Activated CD8-positive, alpha-beta T cell treated with anti-CD3 and anti-CD28 coated beads for 36 hours (primary cell): ENCODE results near the gene UQCRC1. TPM values are rescaled to one million over a fixed set of nuclear protein-coding genes. Genes with fewer than 3 reads are reported as not detected.
A peak's percentile ranks its signal among the peaks of the same experiment; 100 is the strongest.

Experiments
- ATAC-seq: fragments of 200-7000 bp; cut with Tn5 transposase; one replicate; pipeline ENCODE4 v1.10.0; 2021; ENCODE audit warnings: mild to moderate bottlenecking, moderate library complexity
- CTCF ChIA-PET: fragments of 350-600 bp; sonication (Branson Sonifier 250); formaldehyde crosslinking; loops from one replicate; lab custom pipeline; 2021; ENCODE audit warnings: antibody characterized with exemption; lab: Charles Lee
- POLR2A ChIA-PET: fragments of 350-600 bp; sonication (Branson Sonifier 250); formaldehyde crosslinking; loops from one replicate; lab custom pipeline; 2021; ENCODE audit warnings: antibody characterized with exemption; lab: Charles Lee
- DNase-seq: peaks from one replicate; pipeline ENCODE4 v3.0.0-alpha.2; 2020
- H3K27ac Mint-ChIP-seq: one replicate; pipeline ENCODE4 v1.8.0; 2021; ENCODE audit warnings: mild to moderate bottlenecking, mixed read lengths
- H3K27me3 Mint-ChIP-seq: one replicate; pipeline ENCODE4 v1.8.0; 2021; ENCODE audit warnings: mixed read lengths
- H3K36me3 Mint-ChIP-seq: one replicate; pipeline ENCODE4 v1.8.0; 2021; ENCODE audit warnings: low read depth, mixed read lengths
- H3K4me1 Mint-ChIP-seq: one replicate; pipeline ENCODE4 v1.8.0; 2021; ENCODE audit warnings: low read depth, mixed read lengths
- H3K4me3 Mint-ChIP-seq: one replicate; pipeline ENCODE4 v1.8.0; 2021; ENCODE audit warnings: mild to moderate bottlenecking, moderate library complexity, mixed read lengths
- H3K9me3 Mint-ChIP-seq: one replicate; pipeline ENCODE4 v1.8.0; 2021; ENCODE audit warnings: mixed read lengths
- CTCF ChIP-seq: fragments of 200-600 bp; IDR thresholded peaks from one replicate; pipeline ENCODE4 v1.8.0; 2022; ENCODE audit warnings: antibody characterized with exemption, mild to moderate bottlenecking
- intact Hi-C: fragments of 100-400 bp; cut with micrococcal nuclease; formaldehyde crosslinking; loops from one replicate; pipeline ENCODE4 v1.10.0; 2022
- total RNA-seq, 2 experiments: library from RNA; stranded (reverse); gene quantifications; one replicate each; pipeline ENCODE4 v1.2.3, GENCODE V29; 2021

UQCRC1 gene
- total RNA-seq, 2 experiments from 2014 or later = 240 to 256 TPM

GRCh38 chr3:48558493-48559134 is 50.8 kb downstream of the UQCRC1 start:
- TF ChIP-seq CTCF = no peak
- Mint-ChIP-seq H3K36me3 (peaks cover 25% of the 10 kb centered on the region), H3K4me1 (peaks cover 37% of the 10 kb centered on the region), H3K9me3 (no peaks in the 10 kb centered on the region), H3K4me3 (no peak overlapping the region), H3K27ac (peak overlapping the region; percentile 17), H3K27me3 (no peaks in the 10 kb centered on the region)
- DNase-seq = no peak
- CTCF ChIA-PET = interaction anchor here (0.9 to 11.3 kb wide), 22 partner anchors 9 to 158 kb away, joined by 3 to 116 read pairs (median 4); partner anchors contain the start of genes ATRIP, CCDC51, NCKIPSD and SLC26A6
- POLR2A ChIA-PET = interaction anchor here (1.0 to 2.4 kb wide), 7 partner anchors 38 to 119 kb away, joined by 3 to 12 read pairs (median 3); partner anchors contain the start of genes CCDC51 and TMA7
- no peak for ATAC-seq
- intact Hi-C loops = no loop called here

- ATAC-seq (peak; percentile 89), DNase-seq (peak; percentile 100)
- peak within 1 kb of the TSS; percentile 93 for H3K27ac Mint-ChIP-seq
- no peaks in the 10 kb centered on the region for H3K27me3 Mint-ChIP-seq
- peaks cover 32% of the 10 kb centered on the region for H3K36me3 Mint-ChIP-seq
- intact Hi-C loops = no loop called here
- H3K4me1 Mint-ChIP-seq = peaks cover 34% of the 10 kb centered on the region
- ChIA-PET CTCF (interaction anchor here (0.8 to 11.3 kb wide), 15 partner anchors 10 to 181 kb away, joined by 3 to 116 read pairs (median 4); partner anchors contain the start of genes CELSR3 and SLC26A6), POLR2A (interaction anchor here (0.6 to 2.4 kb wide), 12 partner anchors 9 to 288 kb away, joined by 3 to 12 read pairs (median 3); partner anchors contain the start of genes CCDC51, NME6, SLC26A6 and TMA7)
- H3K9me3 Mint-ChIP-seq = no peaks in the 10 kb centered on the region
- peak within 1 kb of the TSS; percentile 89 for H3K4me3 Mint-ChIP-seq
- TF ChIP-seq CTCF = no peak
These were observed 52.4 kb downstream of the UQCRC1 start, which contains the start of gene PFKFB4 for GRCh38 chr3:48556796-48557626. Gene PFKFB4 (minus strand): TSS chr3:48556803. CDS start chr3:48556777, 26 bp downstream.

- peak overlapping the region; percentile 89 for H3K4me3 Mint-ChIP-seq
- DNase-seq (peak; percentile 18), ATAC-seq (no peak)
- H3K27me3 Mint-ChIP-seq = no peaks in the 10 kb centered on the region
- CTCF ChIA-PET = interaction anchor here (0.7 to 11.3 kb wide), 10 partner anchors 11 to 283 kb away, joined by 3 to 116 read pairs (median 4); partner anchors contain the start of gene SLC26A6
- H3K36me3 Mint-ChIP-seq = peaks cover 32% of the 10 kb centered on the region
- TF ChIP-seq CTCF = no peak
- POLR2A ChIA-PET = interaction anchor here (0.6 to 2.4 kb wide), 7 partner anchors 20 to 288 kb away, joined by 3 to 12 read pairs (median 4); partner anchors contain the start of gene SLC26A6
- H3K4me1 Mint-ChIP-seq = peaks cover 32% of the 10 kb centered on the region
- intact Hi-C loops = no loop called here
- H3K9me3 Mint-ChIP-seq = no peaks in the 10 kb centered on the region
- H3K27ac Mint-ChIP-seq = peak overlapping the region; percentile 52
These were observed 53.3 kb downstream of the UQCRC1 start for GRCh38 chr3:48555949-48556795.

- H3K36me3 Mint-ChIP-seq = peaks cover 36% of the 10 kb centered on the region
- no peak for ATAC-seq
These were observed 54.1 kb downstream of the UQCRC1 start for GRCh38 chr3:48555231-48555948.

More at GRCh38 chr3:48555231-48555948, 54.1 kb downstream of the UQCRC1 start:
- H3K27ac Mint-ChIP-seq = no peak overlapping the region
- no peaks in the 10 kb centered on the region for H3K9me3 Mint-ChIP-seq
- no peaks in the 10 kb centered on the region for H3K27me3 Mint-ChIP-seq
- no peak for DNase-seq
- H3K4me3 Mint-ChIP-seq = peak overlapping the region; percentile 89
- CTCF ChIA-PET = interaction anchor here (0.7 to 11.3 kb wide), 7 partner anchors 10 to 282 kb away, joined by 3 to 116 read pairs (median 12); partner anchors contain the start of gene SLC26A6
- POLR2A ChIA-PET = interaction anchor here (0.6 to 1.8 kb wide), 3 partner anchors 19 to 287 kb away, joined by 3 to 5 read pairs (median 4); no protein-coding TSS in a partner anchor
- TF ChIP-seq CTCF = no peak
- intact Hi-C loops = no loop called here
- peaks cover 24% of the 10 kb centered on the region for H3K4me1 Mint-ChIP-seq
